NCI-H1092 (cell line): ENCODE measurements around the gene VRK3.

ENCODE experiments used
- DNase-seq: peaks from one replicate; lab custom pipeline; 2025; lab: John Stamatoyannopoulos, UW

Gene VRK3

GRCh38 chr19:49930483-49931011 is 94.6 kb downstream of the VRK3 start:
- no peak for DNase-seq

GRCh38 chr19:49929611-49930482 is 95.3 kb downstream of the VRK3 start:
- DNase-seq: peak; percentile 94

GRCh38 chr19:49929121-49929610 is 96.0 kb downstream of the VRK3 start, which contains the start of the genes ATF5 and NUP62:
TSS of gene ATF5 (plus strand) at chr19:49929205. CDS start at chr19:49930851, 1,646 bp downstream.
TSS of gene NUP62 (minus strand) at chr19:49929504. CDS start at chr19:49909807, 19,697 bp downstream.
- peak; percentile 86 for DNase-seq

- DNase-seq: no peak
These were observed 97.5 kb downstream of the VRK3 start for GRCh38 chr19:49927526-49928264.

GRCh38 chr19:49926515-49926914 is 98.7 kb downstream of the VRK3 start:
- DNase-seq: no peak
